ENCODE measurements around the gene CRAMP1.

- TF ChIP-seq CTCF (tag by site-specific recombination; IDR thresholded peaks at IDR 0.05) (no peak), ZFP3 (tag by site-specific recombination; IDR thresholded peaks at IDR 0.05; ENCODE audit: low read depth) (no peak), AEBP2 (tag by site-specific recombination; IDR thresholded peaks at IDR 0.05; ENCODE audit: borderline replicate concordance) (no peak), ZNF843 (tag by site-specific recombination; IDR thresholded peaks at IDR 0.05) (no peak), ZNF544 (tag by site-specific recombination; IDR thresholded peaks at IDR 0.05) (no peak), ZNF148 (tag by site-specific recombination; IDR thresholded peaks at IDR 0.05; ENCODE audit: borderline replicate concordance) (no peak), TSHZ1 (tag by site-specific recombination; IDR thresholded peaks at IDR 0.05; ENCODE audit: borderline replicate concordance) (no peak)
Measured at GRCh38 chr16:1677942-1678499, 65.9 kb downstream of the CRAMP1 start, which contains the start of gene JPT2.
